ENCODE measurements around the gene UCK1.

- TF ChIP-seq TARDBP (IDR thresholded peaks at IDR 0.05) (no peak), FOXA1 (IDR thresholded peaks at IDR 0.05) (no peak), SP1 (IDR thresholded peaks at IDR 0.05) (no peak), SUZ12 (IDR thresholded peaks at IDR 0.05) (no peak), NFRKB (IDR thresholded peaks at IDR 0.05) (no peak)
These were observed 2.1 kb downstream of the UCK1 start for GRCh38 chr9:131528886-131529505.
